MM.1S (cell line): ENCODE measurements around the gene ADD2.

ENCODE experiments used
- EZH2 ChIP-seq: fragments of 300-600 bp; sonication (generic); optimal IDR thresholded peaks from 2 replicates; pipeline ENCODE3; 2017; ENCODE audit warnings: low read depth, mild to moderate bottlenecking, antibody characterized with exemption, low read length, mixed read lengths
- EZH2phosphoT487 ChIP-seq: fragments of 300-600 bp; sonication (generic); IDR thresholded peaks from 2 replicates; pipeline ENCODE4 v1.6.1; 2018; ENCODE audit warnings: antibody characterized with exemption, low read length
- TF ChIP-seq, protein P1 (sequence below): fragments of 300-600 bp; sonication (generic); IDR thresholded peaks from 2 replicates; pipeline ENCODE4 v1.5.1; 2016; ENCODE audit warnings: antibody characterized with exemption, low read length, mixed read lengths

- TF ChIP-seq EZH2phosphoT487 (no peak), EZH2 (no peak)
- TF ChIP-seq, protein P1, sequence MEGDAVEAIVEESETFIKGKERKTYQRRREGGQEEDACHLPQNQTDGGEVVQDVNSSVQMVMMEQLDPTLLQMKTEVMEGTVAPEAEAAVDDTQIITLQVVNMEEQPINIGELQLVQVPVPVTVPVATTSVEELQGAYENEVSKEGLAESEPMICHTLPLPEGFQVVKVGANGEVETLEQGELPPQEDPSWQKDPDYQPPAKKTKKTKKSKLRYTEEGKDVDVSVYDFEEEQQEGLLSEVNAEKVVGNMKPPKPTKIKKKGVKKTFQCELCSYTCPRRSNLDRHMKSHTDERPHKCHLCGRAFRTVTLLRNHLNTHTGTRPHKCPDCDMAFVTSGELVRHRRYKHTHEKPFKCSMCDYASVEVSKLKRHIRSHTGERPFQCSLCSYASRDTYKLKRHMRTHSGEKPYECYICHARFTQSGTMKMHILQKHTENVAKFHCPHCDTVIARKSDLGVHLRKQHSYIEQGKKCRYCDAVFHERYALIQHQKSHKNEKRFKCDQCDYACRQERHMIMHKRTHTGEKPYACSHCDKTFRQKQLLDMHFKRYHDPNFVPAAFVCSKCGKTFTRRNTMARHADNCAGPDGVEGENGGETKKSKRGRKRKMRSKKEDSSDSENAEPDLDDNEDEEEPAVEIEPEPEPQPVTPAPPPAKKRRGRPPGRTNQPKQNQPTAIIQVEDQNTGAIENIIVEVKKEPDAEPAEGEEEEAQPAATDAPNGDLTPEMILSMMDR: no peak
Observed at GRCh38 chr2:70608373-70608772, 159.6 kb downstream of the ADD2 start.
